Neural progenitor cell (in vitro differentiated cells): Measurements from ENCODE around the gene CDC42BPA. TPM values are rescaled to one million over a fixed set of nuclear protein-coding genes. Genes with fewer than 3 reads are reported as not detected.

Source experiments
- DNase-seq: peaks from one replicate; pipeline ENCODE4 v3.0.0-alpha.2; 2016; ENCODE audit warnings: low spot score
- H2AFZ ChIP-seq: fragments of 200-600 bp; sonication (generic); replicated peaks from 2 replicates; pipeline ENCODE4 v1.6.1; 2016; ENCODE audit warnings: antibody characterized with exemption
- H3F3A ChIP-seq: fragments of 200-600 bp; sonication (generic); 2 replicates; pipeline ENCODE4 v1.6.1; 2016; ENCODE audit warnings: antibody characterized with exemption, low read depth
- H3K27ac ChIP-seq: fragments of 200-600 bp; sonication (generic); 2 replicates; pipeline ENCODE4 v1.5.1; 2016; ENCODE audit warnings: mild to moderate bottlenecking
- H3K27me3 ChIP-seq: fragments of 200-600 bp; sonication (generic); 2 replicates; pipeline ENCODE4 v1.6.1; 2016; ENCODE audit warnings: mild to moderate bottlenecking, moderate library complexity
- H3K36me3 ChIP-seq: fragments of 200-600 bp; sonication (generic); 2 replicates; pipeline ENCODE4 v1.5.1; 2016
- H3K4me1 ChIP-seq: fragments of 200-600 bp; sonication (generic); 2 replicates; pipeline ENCODE4 v1.6.1; 2016; ENCODE audit warnings: mixed run types
- H3K4me2 ChIP-seq: fragments of 200-600 bp; sonication (generic); 2 replicates; pipeline ENCODE4 v1.6.1; 2016
- H3K4me3 ChIP-seq: fragments of 200-600 bp; sonication (generic); 2 replicates; pipeline ENCODE4 v1.5.1; 2016
- H3K79me2 ChIP-seq: fragments of 200-600 bp; sonication (generic); 2 replicates; pipeline ENCODE4 v1.6.1; 2016; ENCODE audit warnings: low read depth
- H3K9ac ChIP-seq: fragments of 200-600 bp; sonication (generic); 2 replicates; pipeline ENCODE4 v1.6.1; 2016
- H3K9me3 ChIP-seq: fragments of 200-600 bp; sonication (generic); 2 replicates; pipeline ENCODE4 v1.5.1; 2016; ENCODE audit warnings: low read depth
- H4K20me1 ChIP-seq: fragments of 200-600 bp; sonication (generic); 2 replicates; pipeline ENCODE4 v1.6.1; 2016; ENCODE audit warnings: low read depth
- H3K27ac Mint-ChIP-seq: 3 replicates; pipeline ENCODE4 v1.8.0; 2021; ENCODE audit warnings: mixed read lengths
- H3K27me3 Mint-ChIP-seq: 2 replicates; pipeline ENCODE4 v1.8.0; 2022; ENCODE audit warnings: low read depth, mild to moderate bottlenecking, inconsistent platforms, moderate library complexity, mixed read lengths; ENCODE audit not compliant: insufficient read depth
- H3K36me3 Mint-ChIP-seq: 3 replicates; pipeline ENCODE4 v1.8.0; 2021; ENCODE audit warnings: mixed read lengths
- H3K4me1 Mint-ChIP-seq: 3 replicates; pipeline ENCODE4 v1.8.0; 2021; ENCODE audit warnings: mixed read lengths
- H3K4me3 Mint-ChIP-seq: 3 replicates; pipeline ENCODE4 v1.8.0; 2021; ENCODE audit warnings: mild to moderate bottlenecking, moderate library complexity, mixed read lengths
- H3K9me3 Mint-ChIP-seq: 3 replicates; pipeline ENCODE4 v1.8.0; 2020; ENCODE audit warnings: mixed read lengths
- EZH2 ChIP-seq: fragments of 200-600 bp; sonication (generic); IDR thresholded peaks from 2 replicates; pipeline ENCODE4 v1.6.1; 2017; ENCODE audit warnings: antibody characterized with exemption, mild to moderate bottlenecking, moderate library complexity
- EZH2phosphoT487 ChIP-seq: fragments of 200-600 bp; sonication (generic); IDR thresholded peaks from 2 replicates; pipeline ENCODE4 v1.6.1; 2017; ENCODE audit warnings: antibody characterized with exemption
- total RNA-seq: library from RNA; depleted of rRNA; stranded (reverse); fragments of >200 nt; gene quantifications from 2 replicates; pipeline ENCODE4 v1.2.3, GENCODE V29; 2015; ENCODE audit warnings: low replicate concordance
- TF ChIP-seq, protein P1 (sequence below): fragments of 200-600 bp; sonication (generic); IDR thresholded peaks from 2 replicates; pipeline ENCODE4 v1.5.1; 2017; ENCODE audit warnings: antibody characterized with exemption, mild to moderate bottlenecking

CDC42BPA gene
- total RNA-seq, 1 donor from 2014 or later, result 54.7 TPM

DNA sequence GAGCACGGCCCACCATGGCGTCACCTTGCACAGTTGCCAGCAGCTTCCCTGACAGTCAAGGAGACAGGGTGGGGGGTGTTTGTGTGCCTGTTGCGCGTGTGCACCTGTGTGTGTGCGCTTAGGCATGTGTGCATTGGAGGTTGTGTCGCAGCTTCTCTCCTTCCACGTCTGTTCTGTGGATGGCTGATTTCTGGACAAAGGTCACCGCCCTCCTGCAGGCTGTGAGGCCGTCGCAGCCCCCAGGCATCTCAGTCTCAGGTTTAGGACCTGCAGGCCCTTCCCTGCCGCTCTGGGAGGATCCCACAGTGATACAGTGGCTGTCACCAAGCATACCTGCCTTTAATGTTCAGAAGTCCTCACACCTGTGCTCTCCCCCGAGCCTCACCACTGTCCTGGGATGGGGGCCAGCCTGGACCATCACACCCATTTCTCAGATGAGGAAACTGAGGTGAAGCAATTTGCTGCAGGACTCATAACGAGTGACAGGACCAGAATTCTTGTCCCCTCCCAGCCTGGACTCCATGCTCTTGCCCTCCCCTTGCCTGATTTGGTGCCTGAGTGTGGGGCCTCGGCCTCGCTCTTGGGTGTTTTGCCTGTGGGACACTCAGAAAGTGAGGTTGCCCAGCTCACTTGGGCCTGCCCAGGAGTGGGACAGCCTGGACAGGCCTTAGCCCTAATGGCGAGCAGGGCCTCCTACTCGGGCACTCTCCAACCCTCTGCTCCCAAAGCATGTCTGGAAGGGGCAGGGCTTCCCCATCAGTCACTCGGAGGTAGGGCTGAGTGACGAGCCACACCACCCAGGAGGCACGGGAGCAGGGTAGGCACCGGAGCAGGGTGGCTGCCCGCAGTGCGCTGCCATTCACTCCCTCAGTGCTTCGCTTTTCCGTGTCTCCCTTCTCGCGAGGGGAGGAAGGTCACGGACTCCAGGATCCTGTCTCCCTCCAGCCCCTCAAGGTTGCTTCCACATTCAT, 355.6 kb downstream of the CDC42BPA start:
- Mint-ChIP-seq H3K27me3 (peaks cover 3% of the 10 kb centered on the region), H3K36me3 (no peaks in the 10 kb centered on the region), H3K4me3 (no peak overlapping the region), H3K9me3 (peaks cover 14% of the 10 kb centered on the region), H3K4me1 (no peaks in the 10 kb centered on the region), H3K27ac (no peak overlapping the region)
- H3K9ac ChIP-seq, result no peak overlapping the region
- TF ChIP-seq EZH2, result no peak
- TF ChIP-seq, protein P1, sequence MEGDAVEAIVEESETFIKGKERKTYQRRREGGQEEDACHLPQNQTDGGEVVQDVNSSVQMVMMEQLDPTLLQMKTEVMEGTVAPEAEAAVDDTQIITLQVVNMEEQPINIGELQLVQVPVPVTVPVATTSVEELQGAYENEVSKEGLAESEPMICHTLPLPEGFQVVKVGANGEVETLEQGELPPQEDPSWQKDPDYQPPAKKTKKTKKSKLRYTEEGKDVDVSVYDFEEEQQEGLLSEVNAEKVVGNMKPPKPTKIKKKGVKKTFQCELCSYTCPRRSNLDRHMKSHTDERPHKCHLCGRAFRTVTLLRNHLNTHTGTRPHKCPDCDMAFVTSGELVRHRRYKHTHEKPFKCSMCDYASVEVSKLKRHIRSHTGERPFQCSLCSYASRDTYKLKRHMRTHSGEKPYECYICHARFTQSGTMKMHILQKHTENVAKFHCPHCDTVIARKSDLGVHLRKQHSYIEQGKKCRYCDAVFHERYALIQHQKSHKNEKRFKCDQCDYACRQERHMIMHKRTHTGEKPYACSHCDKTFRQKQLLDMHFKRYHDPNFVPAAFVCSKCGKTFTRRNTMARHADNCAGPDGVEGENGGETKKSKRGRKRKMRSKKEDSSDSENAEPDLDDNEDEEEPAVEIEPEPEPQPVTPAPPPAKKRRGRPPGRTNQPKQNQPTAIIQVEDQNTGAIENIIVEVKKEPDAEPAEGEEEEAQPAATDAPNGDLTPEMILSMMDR, result no peak
- no peak for TF ChIP-seq EZH2phosphoT487
- H3K4me3 ChIP-seq, result no peak overlapping the region
- H3K27me3 ChIP-seq, result no peaks in the 10 kb centered on the region
- DNase-seq, result no peak
- H3K9me3 ChIP-seq, result no peaks in the 10 kb centered on the region
- no peaks in the 10 kb centered on the region for H3K36me3 ChIP-seq
- H3K79me2 ChIP-seq, result no peaks in the 10 kb centered on the region
- H3K4me2 ChIP-seq, result no peak overlapping the region
- H4K20me1 ChIP-seq, result peaks cover 3% of the 10 kb centered on the region
- no peaks in the 10 kb centered on the region for H3K4me1 ChIP-seq
- no peak overlapping the region for H3K27ac ChIP-seq
- no peak overlapping the region for H2AFZ ChIP-seq
- H3F3A ChIP-seq, result no peaks in the 10 kb centered on the region

DNA sequence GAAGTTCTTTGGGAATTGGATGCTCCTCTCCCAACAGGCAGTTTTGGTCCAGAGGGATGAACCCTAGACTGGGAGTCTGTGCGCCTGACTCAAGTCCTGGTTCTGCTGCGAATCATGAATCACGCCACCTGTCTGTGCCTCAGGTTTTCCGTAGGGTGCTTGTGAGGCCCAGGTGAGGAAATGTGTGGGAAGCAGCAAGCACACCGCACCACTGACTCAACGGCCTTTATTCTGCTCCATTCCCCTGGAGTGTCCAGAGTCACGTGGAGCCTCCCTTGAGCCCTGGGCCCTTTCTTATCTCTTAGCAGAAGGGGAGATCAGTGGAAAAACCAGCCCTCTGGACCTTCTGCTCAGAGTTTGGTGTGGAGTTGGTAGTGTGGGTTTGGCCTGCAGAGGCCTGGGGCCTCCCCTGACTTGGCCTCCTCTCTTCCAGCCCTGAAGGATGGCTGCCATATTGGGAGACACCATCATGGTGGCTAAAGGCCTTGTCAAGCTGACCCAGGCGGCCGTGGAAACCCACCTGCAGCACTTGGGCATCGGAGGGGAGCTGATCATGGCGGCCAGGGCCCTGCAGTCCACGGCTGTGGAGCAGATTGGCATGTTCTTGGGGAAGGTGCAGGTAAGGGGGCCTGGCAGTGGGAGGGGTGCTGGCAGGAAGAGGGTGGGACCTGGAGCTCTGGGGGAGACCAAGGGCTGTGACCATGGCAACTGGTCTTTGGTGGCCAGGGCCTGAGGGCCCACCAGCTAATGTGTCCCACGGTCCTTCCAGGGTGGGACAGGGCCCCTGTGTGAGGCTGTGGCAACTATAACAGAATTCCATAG, 357.1 kb downstream of the CDC42BPA start:
- no peak overlapping the region for H2AFZ ChIP-seq
- no peak overlapping the region for H3K27ac Mint-ChIP-seq

DNA sequence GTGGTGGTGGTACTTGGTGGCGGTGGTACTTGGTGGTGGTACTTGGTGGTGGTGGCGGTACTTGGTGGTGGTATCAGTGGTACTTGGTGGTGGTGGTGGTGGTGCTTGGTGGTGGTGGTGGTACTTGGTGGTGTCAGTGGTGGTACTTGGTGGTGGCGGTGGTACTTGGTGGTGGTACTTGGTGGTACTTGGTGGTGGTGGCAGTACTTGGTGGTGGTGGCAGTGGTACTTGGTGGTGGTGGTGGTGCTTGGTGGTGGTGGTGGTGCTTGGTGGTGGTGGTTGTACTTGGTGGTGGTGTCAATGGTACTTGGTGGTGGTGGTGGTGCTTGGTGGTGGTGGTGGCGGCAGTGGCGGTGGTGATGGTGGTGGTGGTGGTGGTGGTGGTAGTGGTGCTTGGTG, 358.0 kb downstream of the CDC42BPA start:
- no peak overlapping the region for H3K9ac ChIP-seq
- Mint-ChIP-seq H3K4me3 (no peak overlapping the region), H3K27ac (no peak overlapping the region), H3K27me3 (peaks cover 2% of the 10 kb centered on the region), H3K36me3 (no peaks in the 10 kb centered on the region), H3K4me1 (no peaks in the 10 kb centered on the region), H3K9me3 (peaks cover 21% of the 10 kb centered on the region)
- TF ChIP-seq EZH2 (no peak), EZH2phosphoT487 (no peak)
- TF ChIP-seq, protein P1, result no peak
- no peaks in the 10 kb centered on the region for H3K36me3 ChIP-seq
- H3K4me2 ChIP-seq, result no peak overlapping the region
- no peak for DNase-seq
- H3K79me2 ChIP-seq, result no peaks in the 10 kb centered on the region
- H3K9me3 ChIP-seq, result no peaks in the 10 kb centered on the region
- H3K27ac ChIP-seq, result no peak overlapping the region
- H3F3A ChIP-seq, result no peaks in the 10 kb centered on the region
- H4K20me1 ChIP-seq, result no peaks in the 10 kb centered on the region
- no peaks in the 10 kb centered on the region for H3K4me1 ChIP-seq
- no peak overlapping the region for H2AFZ ChIP-seq
- H3K27me3 ChIP-seq, result no peaks in the 10 kb centered on the region
- H3K4me3 ChIP-seq, result no peak overlapping the region

More for the DNA sequence above, 357.1 kb downstream of the CDC42BPA start:
- H3K4me2 ChIP-seq, result no peak overlapping the region
- Mint-ChIP-seq H3K4me3 (no peak overlapping the region), H3K36me3 (no peaks in the 10 kb centered on the region), H3K27me3 (peaks cover 3% of the 10 kb centered on the region), H3K4me1 (no peaks in the 10 kb centered on the region), H3K9me3 (peaks cover 21% of the 10 kb centered on the region)
- no peaks in the 10 kb centered on the region for H3K4me1 ChIP-seq
- no peak overlapping the region for H3K9ac ChIP-seq
- H3F3A ChIP-seq, result no peaks in the 10 kb centered on the region
- no peaks in the 10 kb centered on the region for H3K36me3 ChIP-seq
- no peaks in the 10 kb centered on the region for H4K20me1 ChIP-seq
- H3K9me3 ChIP-seq, result no peaks in the 10 kb centered on the region
- no peaks in the 10 kb centered on the region for H3K27me3 ChIP-seq
- no peak overlapping the region for H3K4me3 ChIP-seq
- H3K79me2 ChIP-seq, result no peaks in the 10 kb centered on the region
- no peak overlapping the region for H3K27ac ChIP-seq
- no peak for DNase-seq
- TF ChIP-seq, protein P1, result no peak
- TF ChIP-seq EZH2phosphoT487 (no peak), EZH2 (no peak)
